SU-DHL-6 (cell line): ENCODE results near the gene MBP.

ENCODE experiments used
- EZH2phosphoT487 ChIP-seq: fragments of 200-600 bp; sonication (generic), shearing (Covaris generic); conservative IDR thresholded peaks from 2 replicates; pipeline ENCODE4 v1.6.1; 2018; ENCODE audit warnings: mild to moderate bottlenecking, antibody characterized with exemption, low read length, moderate library complexity, mixed read lengths
- TF ChIP-seq, protein P1 (sequence below): fragments of 200-600 bp; sonication (generic); IDR thresholded peaks from one replicate; pipeline ENCODE4 v1.5.1; 2017; ENCODE audit warnings: antibody characterized with exemption, mild to moderate bottlenecking, low read length, moderate library complexity; ENCODE audit not compliant: insufficient read depth, poor library complexity, severe bottlenecking

GRCh38 chr18:77111951-77112746 lies 20.4 kb downstream of the MBP start:
- TF ChIP-seq, protein P1, sequence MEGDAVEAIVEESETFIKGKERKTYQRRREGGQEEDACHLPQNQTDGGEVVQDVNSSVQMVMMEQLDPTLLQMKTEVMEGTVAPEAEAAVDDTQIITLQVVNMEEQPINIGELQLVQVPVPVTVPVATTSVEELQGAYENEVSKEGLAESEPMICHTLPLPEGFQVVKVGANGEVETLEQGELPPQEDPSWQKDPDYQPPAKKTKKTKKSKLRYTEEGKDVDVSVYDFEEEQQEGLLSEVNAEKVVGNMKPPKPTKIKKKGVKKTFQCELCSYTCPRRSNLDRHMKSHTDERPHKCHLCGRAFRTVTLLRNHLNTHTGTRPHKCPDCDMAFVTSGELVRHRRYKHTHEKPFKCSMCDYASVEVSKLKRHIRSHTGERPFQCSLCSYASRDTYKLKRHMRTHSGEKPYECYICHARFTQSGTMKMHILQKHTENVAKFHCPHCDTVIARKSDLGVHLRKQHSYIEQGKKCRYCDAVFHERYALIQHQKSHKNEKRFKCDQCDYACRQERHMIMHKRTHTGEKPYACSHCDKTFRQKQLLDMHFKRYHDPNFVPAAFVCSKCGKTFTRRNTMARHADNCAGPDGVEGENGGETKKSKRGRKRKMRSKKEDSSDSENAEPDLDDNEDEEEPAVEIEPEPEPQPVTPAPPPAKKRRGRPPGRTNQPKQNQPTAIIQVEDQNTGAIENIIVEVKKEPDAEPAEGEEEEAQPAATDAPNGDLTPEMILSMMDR: no peak
- no peak for TF ChIP-seq EZH2phosphoT487
